NCI-H1694 treated with DMSO at 0.1 percent for 48 hours (cell line): ENCODE measurements around the gene SLC66A1.

Experiments used
- DNase-seq: peaks from one replicate; lab custom pipeline; 2025; lab: John Stamatoyannopoulos, UW

Gene SLC66A1

GRCh38 chr1:19361611-19362147, 49.6 kb downstream of the SLC66A1 start:
- DNase-seq = no peak

- no peak for DNase-seq
These were observed 51.5 kb downstream of the SLC66A1 start for GRCh38 chr1:19363536-19364152.

- DNase-seq = no peak
These were observed 53.6 kb downstream of the SLC66A1 start for GRCh38 chr1:19365721-19366120.

GRCh38 chr1:19366599-19367536, 54.7 kb downstream of the SLC66A1 start:
- DNase-seq = no peak

- DNase-seq = no peak
These were observed 55.5 kb downstream of the SLC66A1 start for GRCh38 chr1:19367584-19368041.

- no peak for DNase-seq
These were observed 55.9 kb downstream of the SLC66A1 start for GRCh38 chr1:19368050-19368449.

- DNase-seq = no peak
These were observed 56.8 kb downstream of the SLC66A1 start for GRCh38 chr1:19368964-19369363.

- no peak for DNase-seq
These were observed 57.4 kb downstream of the SLC66A1 start for GRCh38 chr1:19369396-19370090.

- no peak for DNase-seq
These were observed 58.5 kb downstream of the SLC66A1 start for GRCh38 chr1:19370453-19371170.

GRCh38 chr1:19371226-19372135, 59.4 kb downstream of the SLC66A1 start:
- no peak for DNase-seq

- DNase-seq = no peak
These were observed 60.0 kb downstream of the SLC66A1 start for GRCh38 chr1:19372136-19372514.

GRCh38 chr1:19372602-19373001, 60.5 kb downstream of the SLC66A1 start:
- DNase-seq = no peak

GRCh38 chr1:19373211-19374082, 61.3 kb downstream of the SLC66A1 start:
- DNase-seq = no peak

GRCh38 chr1:19374083-19374801, 62.1 kb downstream of the SLC66A1 start:
- no peak for DNase-seq

GRCh38 chr1:19374926-19375325, 62.8 kb downstream of the SLC66A1 start:
- DNase-seq = no peak

GRCh38 chr1:19375631-19376400, 63.7 kb downstream of the SLC66A1 start:
- no peak for DNase-seq

GRCh38 chr1:19376428-19377372, 64.6 kb downstream of the SLC66A1 start:
- no peak for DNase-seq
